Bone marrow (tissue), 2 donors: Measurements from ENCODE around the gene BCDIN3D.

ENCODE experiments used
- DNase-seq, 2 donors: peaks; one replicate each; lab custom pipeline; 2025; lab: John Stamatoyannopoulos, UW

Gene BCDIN3D

DNA sequence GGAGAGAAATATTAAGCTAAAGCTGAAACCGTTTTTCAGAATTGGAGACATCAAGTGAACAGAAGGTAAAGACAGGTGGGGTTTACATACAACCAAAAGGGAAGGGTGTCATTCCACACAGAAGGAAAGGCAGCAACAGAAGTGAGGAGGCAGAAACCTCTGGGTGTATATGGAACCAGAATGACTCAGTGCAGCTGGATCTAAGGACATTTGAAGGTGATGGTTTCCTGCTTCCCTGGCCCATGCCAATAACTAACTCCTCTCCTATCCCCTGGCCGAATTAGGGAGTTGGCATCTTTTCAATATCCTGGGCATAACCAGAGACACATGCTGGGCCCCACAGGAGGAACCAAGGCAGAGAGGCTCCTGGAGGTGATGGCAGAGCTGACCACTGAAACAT is 23.1 kb downstream of the BCDIN3D start:
- no peak for DNase-seq

- DNase-seq: no peak
Observed at GRCh38 chr12:49818241-49818895, 24.5 kb downstream of the BCDIN3D start.

DNA sequence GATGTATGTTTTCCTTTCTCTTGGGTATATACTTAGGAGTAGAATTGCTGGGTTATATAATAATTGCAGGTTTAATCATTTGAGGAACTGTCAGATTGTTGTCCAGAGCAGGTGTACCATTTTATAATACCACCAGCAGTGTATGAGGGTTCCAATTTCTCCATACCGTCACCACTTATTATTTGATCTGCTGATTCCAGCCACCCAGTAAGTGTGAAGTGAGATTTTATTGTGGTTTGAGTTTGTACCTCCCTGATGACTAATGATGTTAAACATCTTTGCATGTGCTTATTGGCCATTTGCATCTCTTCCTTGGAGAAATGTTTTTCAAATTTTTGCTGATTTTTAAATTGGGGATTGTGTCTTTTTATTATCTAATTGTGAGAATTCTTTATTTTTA is 29.8 kb downstream of the BCDIN3D start:
- DNase-seq: no peak

DNA sequence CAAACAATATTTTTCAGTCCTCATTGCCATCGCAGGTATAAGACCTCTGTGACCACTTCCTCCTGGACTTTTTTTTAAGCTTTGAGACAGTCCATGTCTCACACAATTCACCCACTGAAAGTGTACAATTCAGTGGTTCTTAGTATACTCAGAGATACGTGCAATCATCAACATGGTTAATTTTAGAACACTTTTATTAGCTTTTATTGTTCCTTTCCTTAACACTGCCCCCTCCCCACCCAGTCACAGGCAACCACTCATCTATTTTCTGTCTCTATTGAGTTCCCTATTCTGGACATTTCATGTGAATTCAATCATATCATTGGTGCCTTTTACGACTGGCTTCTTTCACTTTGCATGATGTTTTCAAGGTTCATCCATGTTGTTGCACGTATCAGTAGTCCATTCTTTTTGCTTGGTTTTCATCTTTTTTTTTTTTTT is 30.9 kb downstream of the BCDIN3D start:
- no peak for DNase-seq

- no peak for DNase-seq
Observed at GRCh38 chr12:49811136-49811535, 31.8 kb downstream of the BCDIN3D start.

- DNase-seq: no peak
Observed at GRCh38 chr12:49809906-49810389, 33.0 kb downstream of the BCDIN3D start.

DNA sequence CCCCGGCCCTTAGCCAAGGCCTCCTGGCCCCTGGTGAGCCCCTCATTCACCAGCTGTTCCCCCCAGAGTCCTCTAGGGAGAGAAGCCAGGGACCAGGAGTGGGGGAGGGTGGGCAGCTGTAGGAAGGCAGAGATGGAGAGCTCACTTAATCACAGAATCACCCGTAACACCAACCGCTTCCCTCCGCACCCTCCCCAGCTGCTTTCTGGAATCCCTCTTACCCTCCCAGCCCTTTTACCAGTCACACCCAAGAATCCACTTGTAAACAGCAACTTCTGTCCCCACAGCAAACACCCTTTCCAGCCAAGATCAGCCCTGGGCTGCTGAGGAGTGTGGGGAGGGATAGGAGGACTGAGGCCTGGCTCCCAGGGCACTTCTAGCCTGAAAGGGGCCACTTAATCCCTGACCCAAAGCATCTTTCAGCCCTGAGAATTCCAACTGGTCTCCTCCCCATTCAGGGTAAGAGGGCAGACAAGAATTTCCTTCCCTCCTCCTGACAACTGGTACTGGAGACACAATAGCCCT is 33.5 kb downstream of the BCDIN3D start:
- DNase-seq: no peak

DNA sequence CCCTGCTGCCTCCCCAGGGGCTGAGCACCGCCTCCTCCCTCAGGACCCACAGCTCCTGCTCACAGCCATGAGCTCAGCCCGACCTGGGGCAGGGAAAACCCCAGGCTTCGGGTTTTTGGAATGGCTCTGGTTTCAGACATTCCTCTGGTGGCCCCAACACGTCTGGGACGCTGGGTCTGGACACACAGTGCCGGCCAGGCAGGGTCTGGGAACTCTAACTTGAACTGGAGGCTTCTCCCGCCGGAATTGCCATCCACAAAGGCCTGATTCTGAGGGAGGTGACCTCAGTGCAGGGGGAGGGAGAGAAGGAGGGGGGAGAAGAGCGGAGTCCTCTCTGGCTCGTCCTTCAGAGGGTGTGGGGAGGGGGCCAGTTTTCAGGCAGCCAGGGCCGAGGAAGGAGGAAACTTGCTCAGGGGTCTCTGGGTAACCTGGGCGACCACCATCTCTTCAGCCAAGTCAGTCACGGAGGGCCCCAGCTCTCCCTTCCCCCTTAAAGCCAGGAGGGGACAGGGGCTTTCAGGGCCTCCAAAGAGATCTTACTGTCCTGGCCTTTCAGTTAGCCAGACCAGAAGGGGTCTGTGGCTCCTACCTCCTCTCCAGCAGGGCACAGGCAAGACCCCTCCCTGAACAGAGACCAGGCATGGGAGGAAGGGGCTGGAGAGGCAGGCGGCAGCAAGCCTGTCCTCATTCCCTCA is 34.1 kb downstream of the BCDIN3D start:
- no peak for DNase-seq

GRCh38 chr12:49807991-49808580 is 34.8 kb downstream of the BCDIN3D start:
- DNase-seq: no peak

- DNase-seq: no peak
Observed at GRCh38 chr12:49806877-49807276, 36.0 kb downstream of the BCDIN3D start.

DNA sequence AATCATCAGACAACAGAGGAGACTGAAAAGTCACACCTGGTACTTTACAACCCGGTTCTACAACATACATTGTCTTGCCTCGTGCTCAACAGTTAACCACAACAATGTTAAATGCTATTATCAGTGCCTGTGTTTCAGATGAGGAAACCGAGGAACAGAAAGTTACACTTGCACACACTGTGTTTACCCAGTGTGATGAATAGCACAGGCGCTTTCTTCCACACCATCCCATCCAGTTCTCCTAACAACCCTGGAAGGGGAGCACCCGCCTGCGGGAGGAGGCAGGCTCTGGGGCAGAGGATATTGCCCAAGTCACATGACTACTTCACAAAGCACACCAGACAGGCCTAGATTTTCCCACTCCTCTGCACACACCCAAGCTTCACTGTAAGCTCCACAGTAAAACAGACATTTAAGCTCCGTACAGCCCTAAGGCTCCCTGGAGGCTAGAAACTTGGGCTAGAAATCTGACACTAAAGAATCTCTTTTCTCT is 36.5 kb downstream of the BCDIN3D start:
- no peak for DNase-seq

DNA sequence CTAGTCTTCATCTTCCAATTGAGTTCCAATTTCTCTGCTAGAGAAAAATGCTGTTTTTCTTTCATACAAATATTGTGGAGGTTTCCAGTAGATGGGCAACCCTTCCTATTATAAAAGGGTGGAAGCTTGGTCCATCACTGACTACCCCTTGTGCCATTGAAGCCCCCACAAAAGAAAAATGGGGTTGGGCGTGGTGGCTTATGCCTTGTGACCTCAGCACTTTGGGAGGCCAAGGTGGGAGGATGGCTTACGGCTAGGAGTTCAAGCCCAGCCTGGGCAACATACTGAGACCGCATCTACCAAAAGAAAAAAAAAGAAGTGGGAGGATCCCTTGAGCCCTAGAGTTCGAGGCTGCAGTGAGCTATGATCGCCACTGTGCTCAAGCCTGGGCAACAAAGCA is 37.5 kb downstream of the BCDIN3D start:
- no peak for DNase-seq

DNA sequence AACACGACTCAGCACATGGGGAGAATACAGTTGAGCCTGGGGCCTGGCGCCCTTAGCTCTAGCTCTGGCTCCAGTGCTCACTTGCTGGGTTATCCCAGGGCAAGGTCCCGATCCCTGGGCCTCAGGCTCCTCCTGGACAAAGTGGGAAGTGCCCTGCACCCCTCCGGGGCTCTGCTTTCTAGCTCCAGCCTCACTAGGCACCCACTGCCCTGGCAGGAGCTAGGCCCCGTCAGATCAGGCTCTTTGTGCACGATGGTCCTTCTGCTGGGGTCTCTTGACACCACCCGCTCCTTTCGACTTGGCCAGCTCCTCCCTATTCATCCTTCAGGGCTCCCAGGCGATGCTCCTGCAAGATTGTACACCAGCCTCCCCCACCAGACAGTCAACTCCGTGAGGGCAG is 38.1 kb downstream of the BCDIN3D start:
- no peak for DNase-seq

DNA sequence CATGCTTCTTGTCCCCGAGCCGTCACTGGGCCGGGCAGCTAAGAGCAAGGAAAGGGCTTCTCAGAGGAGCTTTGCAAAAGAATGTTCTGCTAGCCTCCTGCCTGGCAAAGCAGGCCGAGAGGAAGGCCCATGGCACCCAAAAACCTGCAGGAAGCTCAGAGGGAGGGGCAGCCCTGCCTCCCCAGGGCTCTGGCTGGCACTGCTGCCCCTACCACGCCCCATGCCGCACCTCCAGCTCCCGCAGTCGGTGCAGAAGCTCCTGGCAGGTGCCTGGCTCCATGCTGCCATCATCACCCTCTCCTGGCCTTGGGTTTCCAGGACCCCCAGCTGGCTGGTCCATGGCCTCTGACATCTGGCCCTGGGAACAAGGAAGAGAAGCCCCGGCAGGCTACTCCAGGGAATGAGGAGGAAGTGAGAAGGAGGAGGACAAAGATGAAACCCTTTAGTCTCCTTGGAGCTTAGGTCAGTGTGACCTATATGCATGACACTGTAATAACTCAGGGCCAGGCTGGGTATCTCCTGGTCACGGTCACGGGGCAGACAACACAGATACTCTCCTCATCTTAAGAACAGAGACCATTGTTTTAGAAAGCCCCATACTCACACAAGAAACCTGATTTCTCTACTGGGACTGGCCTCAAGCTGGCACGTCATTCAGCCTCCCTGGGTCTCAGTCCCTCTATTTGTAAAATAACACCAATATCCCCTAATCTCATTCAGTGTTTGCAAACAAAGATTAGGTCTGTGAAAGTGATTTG is 39.0 kb downstream of the BCDIN3D start:
- DNase-seq: no peak

DNA sequence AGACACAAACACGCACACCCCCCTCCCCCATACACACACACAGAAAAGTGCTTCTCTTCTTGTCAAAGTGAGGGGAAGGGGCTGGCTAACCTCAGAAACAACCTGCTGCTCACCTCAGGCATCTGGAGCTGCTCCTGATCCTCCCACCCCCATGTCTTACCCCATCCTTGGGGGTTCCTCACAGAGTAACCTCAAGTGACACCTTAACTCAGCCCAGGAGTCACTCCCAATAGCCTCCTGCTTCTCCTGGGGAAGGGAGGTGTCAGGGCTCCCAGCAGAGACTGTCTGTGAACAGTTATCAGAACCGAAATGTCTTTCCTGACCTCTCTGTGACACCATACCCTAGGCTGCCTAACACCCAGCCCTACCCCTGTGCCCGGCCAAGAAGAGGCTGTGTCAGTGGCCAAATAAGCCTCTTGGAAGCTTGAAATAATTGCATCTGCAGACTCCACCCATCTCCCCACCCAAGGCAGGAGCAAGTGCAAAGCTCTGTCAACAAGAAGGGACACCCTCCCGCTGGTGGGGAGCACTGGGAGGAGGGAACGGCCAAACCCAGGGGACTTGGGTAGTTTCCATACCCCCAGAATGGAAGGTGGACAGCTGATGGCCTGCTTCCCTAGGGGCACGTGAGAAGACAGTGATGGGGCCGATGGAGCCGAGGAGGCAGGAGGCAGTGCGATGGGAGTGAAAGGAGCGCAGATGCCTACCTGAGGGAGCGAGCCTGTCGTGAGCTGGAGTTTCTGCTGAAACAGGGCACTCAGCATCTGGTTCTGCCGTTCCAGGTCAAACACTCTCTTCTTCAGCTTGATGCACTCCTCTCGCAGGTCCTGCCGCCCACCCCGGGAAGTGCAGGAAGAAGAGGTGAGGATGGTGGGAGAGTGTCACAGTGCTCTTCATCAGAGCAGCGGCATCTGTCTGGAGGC is 41.5 kb downstream of the BCDIN3D start:
- no peak for DNase-seq

DNA sequence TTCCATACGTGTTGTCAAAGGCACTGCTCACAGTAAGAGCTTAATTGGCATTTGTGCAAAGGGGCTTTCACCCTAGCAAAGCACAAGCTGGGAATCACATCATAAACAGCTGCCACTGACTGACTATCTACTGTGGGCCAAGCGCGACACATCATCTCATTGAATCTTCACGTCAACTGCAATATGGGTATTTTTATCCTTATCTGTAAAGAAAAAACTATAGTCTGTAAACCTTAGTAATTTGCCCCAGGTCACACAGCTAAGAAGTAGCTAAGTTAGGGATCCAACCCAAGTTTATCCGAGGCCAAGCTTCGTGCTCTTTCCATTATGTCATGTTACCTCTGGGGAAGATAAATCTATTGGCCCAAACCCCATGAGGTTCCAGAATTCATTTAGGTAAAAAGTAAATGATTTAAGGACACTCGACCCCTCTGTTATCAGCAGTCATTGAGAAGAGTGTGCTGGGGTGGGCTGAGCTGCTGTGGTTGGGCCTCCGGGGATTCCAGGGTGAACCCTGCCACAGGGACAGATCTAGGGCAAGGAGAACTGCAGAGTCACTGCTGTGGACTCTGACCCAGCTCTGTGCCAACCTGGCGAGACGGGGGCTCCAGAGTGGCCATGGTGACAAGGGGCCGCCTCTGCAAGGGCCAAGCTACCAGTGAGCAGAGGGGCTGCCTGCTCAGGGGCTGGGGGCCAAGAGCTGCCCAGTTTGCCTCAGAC is 42.3 kb downstream of the BCDIN3D start:
- no peak for DNase-seq

DNA sequence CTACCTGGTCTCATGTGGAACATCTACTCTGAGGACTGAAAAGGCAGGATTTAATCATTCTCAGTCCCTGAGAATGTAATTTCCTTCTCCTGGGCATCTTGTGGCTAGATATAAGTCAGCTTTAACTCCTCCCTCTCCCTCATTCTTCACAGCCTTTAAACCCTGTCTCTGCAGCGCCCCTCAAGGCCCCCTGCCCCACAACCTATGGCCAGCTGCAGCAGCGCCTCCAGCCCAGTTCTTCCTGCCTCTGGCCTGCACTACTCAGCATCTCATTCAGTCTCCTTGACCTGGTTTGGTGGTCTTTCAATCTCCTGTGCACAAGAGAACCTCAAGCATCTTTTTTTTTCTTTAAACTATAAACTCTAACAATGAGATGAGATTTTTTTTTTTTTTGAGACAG is 44.0 kb downstream of the BCDIN3D start:
- no peak for DNase-seq

GRCh38 chr12:49798248-49798647 is 44.7 kb downstream of the BCDIN3D start:
- no peak for DNase-seq

DNA sequence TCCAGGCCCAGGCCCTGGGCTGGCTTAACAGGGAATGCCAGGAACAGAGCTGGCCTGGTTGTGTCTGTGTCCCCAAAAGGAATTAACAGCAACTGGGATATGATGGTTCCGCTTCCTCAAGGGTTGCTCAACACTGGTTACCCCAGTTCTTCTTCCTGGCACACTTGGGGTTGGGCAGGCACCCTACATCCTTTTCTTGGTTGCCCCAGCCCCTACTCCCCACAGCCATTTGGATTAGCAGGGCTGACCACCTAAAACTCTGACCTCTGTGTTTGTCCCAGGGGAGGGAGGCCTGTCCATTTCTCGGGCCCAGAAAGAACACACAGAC is 45.5 kb downstream of the BCDIN3D start:
- DNase-seq: no peak

- DNase-seq: no peak
Observed at GRCh38 chr12:49796606-49797448, 46.1 kb downstream of the BCDIN3D start.
